ENCODE data around the gene LTBR.
A peak's percentile ranks its signal among the peaks of the same experiment; 100 is the strongest.

LTBR gene

GRCh38 chr12:6428326-6428725, 44.4 kb downstream of the LTBR start:
- no peak for DNase-seq

- DNase-seq = peak; percentile 86
Measured at GRCh38 chr12:6430124-6430989, 46.4 kb downstream of the LTBR start.

GRCh38 chr12:6432991-6433390, 49.0 kb downstream of the LTBR start:
- no peak for DNase-seq

- DNase-seq = no peak
Measured at GRCh38 chr12:6434205-6435140, 50.5 kb downstream of the LTBR start.

- DNase-seq = no peak
Measured at GRCh38 chr12:6435961-6436715, 52.2 kb downstream of the LTBR start.

- DNase-seq = no peak
Measured at GRCh38 chr12:6437586-6437985, 53.6 kb downstream of the LTBR start.

GRCh38 chr12:6438345-6438744, 54.4 kb downstream of the LTBR start:
- no peak for DNase-seq

GRCh38 chr12:6440391-6440790, 56.4 kb downstream of the LTBR start:
- DNase-seq = no peak
